GM10847 (cell line): ENCODE results near the gene GRIN2D.

Source experiments
- POLR2A ChIP-seq: IDR thresholded peaks from 2 replicates; pipeline ENCODE4 v1.6.1; 2011; ENCODE audit not compliant: insufficient read length; ENCODE audit errors: extremely low read depth

GRIN2D gene

DNA sequence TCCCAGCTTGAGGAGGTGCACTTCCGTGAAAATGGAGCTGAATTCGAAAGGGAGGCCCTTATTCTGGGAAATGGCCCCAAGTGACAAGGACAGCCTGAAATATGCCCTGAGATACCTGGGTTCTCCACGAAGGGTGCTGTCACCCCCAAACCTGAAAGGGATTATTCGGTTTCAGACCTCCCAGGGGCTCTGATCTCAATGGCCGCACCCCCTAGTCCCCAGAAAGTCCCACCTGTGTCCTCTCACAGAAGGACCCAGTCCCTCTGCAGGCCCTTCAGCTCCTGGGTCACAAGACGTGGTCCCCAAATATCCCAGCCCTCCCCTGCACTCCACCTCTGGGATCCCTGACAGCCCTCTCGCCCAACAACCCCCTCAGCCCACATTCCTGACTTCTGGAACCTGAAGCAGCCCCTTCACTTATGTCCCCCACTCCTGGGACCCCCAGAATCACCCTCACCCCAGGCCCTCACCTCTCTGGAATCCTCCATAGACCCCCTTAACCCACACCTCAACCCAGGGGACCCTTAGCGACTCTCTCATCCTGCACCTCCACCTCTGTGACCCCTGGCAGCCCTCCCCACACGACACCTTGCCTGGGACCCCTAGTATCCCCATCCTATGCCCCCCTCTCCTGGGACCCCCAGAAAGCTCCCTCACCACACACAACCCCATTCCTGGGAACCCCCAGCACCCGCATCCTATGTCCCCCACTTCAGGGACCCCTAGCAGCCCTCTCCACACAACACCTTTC is 28.7 kb upstream of the GRIN2D start:
- no peak for TF ChIP-seq POLR2A

DNA sequence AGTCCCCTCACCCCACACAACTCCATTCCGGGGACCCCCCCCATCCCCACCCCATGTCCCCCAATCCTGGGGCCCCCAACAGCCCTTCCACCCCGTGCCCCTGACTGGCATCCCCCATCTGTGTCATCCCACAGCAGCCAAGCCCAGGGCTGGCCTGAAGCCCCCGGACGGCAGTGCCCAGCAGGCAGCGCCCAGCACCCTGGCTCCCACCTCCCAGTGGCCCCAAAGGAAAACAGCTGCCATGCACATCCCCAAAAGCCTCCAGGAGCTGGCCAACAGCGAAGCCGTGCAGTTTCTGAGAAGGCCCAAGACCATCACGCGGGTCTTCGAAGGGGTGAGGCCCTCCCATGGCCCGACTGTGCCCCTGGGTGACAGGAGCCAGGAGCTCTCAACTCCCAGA is 27.9 kb upstream of the GRIN2D start:
- TF ChIP-seq POLR2A, result no peak

DNA sequence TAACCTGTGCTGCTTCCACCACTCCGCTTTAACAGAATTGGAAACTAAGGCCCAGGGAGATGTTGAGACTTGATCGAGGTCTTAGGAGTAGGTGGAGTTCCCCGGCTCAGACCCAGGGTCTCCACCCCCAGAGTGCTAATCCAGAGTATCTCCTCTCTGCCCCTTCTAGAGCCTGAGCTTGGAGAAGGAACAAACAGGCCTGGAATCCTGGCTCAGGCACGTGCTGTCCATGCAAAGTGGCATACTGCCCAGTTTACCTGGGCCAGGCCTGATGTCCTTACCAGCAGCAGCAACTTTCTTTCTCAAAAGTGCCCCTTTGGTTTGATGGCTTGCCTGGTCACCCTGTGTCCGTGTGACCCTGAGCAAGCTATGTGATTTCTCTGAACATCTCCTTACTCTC is 25.6 kb upstream of the GRIN2D start:
- TF ChIP-seq POLR2A, result no peak

DNA sequence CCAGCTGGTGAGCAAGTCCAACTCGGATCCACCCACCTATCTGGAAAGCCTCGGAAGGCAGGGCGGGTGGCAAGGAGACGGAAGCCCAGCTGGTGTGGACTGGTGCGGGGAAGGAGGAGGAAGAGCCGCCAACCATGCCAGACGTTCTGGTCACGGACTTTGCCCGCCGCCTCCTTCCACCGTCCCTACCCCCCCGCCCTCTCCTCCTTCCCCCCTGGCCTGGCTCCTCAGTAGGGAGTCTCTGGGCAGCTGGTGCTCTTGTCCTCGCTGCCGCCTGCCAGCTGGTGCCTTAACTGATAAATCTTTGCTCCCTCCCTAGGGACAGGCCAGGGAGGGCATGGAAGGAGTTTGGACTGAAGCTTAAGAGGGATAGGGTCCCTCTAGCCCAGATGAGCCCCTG is 24.5 kb upstream of the GRIN2D start:
- TF ChIP-seq POLR2A, result no peak

DNA sequence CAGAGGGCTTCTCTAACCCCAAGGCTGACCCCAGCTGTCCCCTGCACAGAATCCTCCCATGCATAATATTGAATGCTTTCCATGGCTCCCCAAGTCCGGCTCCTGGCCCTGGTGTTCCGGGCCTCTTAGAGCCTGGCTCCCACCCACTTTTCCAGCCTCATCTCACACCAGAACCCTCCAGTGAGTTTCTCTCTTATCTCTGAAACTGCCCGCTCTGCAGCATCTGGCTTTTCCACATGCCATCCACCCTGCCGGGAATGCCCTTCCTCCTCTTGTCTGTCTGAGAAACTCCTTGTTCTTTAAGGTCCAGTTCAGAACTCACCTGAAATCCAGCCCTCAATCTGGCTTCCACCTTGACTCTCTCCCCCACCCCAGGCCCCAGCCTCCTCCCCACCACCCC is 22.5 kb upstream of the GRIN2D start:
- TF ChIP-seq POLR2A, result no peak

DNA sequence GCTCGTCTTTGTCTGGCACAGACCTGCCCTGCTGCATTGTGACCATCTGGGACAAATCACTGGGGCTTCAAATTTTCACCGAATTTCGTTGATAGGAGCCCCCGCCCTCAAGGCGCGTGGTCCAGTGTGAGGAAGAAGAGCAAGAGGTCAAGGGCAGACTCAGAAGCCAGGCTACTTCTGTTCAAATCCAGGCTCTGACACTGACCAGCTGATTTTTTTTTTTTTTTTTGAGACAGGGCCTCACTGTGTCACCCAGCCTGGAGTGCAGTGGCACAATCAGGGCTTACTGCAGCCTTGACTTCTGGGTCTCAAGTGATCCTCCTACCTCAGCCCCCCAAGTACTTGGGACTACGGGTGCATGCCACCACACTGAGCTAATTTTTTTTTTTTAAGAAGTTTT is 22.1 kb upstream of the GRIN2D start:
- TF ChIP-seq POLR2A, result no peak

DNA sequence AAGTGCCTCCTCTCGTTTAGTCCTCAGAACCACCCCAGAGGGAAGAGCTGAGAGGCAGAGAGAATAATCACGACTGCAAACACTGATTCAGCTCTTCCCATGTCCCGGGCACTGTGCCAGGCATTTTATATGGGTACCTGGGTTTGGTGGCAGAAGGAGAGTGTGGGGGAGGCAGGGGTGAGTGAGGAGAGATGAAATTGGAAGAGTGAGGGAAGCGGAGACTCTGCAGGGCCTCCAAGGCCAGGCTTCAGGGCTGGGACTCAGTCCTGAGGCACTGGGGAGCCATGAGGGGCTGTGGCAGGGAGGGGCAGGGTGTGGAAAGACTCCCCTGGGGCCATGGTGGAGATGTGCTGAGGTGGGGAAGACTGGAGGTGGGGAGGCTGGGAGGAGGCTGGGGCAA is 20.6 kb upstream of the GRIN2D start:
- TF ChIP-seq POLR2A, result no peak

DNA sequence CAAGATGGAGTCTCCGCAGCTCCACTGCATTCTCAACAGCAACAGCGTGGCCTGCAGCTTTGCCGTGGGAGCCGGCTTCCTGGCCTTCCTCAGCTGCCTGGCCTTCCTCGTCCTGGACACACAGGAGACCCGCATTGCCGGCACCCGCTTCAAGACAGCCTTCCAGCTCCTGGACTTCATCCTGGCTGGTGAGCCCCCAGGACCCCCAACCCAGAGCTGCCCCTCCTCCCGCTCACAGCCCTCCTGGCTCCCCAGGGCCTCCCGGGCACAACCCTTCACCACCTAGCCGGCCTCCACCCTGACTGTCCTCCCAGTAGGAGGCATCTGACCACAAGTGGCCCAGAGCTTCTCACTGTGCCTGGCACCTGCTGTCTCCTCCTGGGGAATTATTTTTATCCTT is 19.9 kb upstream of the GRIN2D start:
- no peak for TF ChIP-seq POLR2A

DNA sequence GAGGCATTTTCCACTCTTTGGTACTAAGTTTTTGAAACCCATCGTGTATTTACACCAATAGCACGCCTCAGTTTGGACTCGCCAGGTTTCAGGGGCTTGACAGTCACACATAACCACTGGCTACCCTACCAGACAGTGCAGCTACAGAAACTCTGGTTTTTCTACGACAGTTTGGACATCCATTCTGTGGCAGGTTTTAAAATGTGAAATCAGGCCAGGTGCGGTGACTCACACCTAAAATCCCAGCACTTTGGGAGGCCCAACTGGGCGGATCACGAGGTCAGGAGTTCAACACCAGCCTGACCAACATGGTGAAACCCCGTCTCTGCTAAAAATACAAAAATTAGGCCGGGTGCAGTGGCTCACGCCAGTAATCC is 15.3 kb upstream of the GRIN2D start:
- TF ChIP-seq POLR2A, result no peak

DNA sequence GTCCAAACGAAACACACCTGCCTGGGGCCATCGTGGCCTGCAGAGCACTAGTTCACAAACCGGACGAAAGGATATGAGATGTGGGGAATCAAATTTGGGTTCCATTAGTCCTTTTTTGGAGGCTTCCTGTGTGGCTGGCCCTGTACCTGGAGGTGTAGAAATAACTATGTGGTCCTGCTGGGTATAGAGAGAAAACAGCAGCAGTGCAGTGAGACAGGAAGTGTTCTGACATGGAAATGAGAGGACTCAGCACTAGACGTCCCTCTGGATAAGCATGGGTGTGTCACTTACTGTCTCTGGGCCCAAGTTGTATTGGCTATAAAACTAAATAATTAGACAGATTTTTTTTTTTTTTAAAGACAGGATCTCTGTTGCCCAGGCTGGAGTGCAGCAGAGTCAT is 14.4 kb upstream of the GRIN2D start:
- TF ChIP-seq POLR2A, result no peak

DNA sequence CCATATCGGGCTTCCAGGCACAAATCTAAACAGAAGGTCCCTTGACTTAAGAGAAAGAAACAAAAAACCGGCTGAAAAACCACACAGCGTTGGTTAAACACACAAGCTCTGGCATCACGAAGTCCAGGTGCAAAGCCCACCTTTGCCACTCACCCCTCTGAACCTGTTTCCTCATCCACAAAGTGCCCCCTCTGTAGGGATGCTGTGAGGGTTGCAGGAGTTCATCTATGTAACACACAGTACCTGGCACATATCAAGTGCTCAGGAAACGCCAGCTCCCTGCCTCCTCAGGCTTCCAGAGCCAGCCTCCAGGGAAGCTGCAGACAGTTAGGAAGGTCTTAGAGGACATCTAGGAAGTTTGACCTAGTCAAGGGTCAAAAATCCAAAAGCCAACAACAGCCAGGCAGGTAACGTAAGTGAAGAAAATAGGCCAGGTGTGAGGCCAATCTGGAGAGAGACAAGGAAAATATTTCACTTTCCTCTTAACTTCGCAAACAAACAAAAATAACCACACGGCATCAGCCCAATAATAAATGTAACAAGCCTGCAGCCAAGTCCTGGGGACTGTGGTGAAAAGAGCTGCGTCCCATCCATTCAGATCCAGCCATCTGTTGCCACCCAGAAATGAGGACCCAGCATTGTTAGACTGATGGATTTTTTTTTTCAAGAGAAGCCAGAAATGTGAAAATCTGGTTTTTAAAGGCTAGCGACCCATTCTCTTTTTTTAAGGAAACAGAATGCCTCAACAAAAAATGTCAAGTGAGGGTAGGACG is 12.1 kb upstream of the GRIN2D start:
- no peak for TF ChIP-seq POLR2A

DNA sequence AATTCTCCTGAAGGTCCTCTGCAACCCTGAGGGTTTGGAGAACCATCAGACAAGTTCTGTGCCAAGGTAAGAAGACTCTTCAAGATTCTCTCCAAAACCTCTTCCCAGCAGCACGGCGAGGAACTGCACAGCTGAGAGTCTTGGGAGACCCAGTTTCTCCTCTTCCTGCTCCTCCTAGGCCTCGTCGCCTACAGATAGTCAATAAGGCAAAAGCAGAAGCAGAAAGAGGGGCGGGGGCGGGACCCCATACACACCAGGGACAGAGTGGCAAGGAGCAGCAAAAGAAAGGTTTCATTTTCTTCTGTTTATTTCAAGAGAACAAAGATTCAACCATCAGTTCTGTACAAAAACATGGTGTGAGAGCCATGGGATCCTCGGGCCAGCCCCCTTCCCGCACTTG is 11.2 kb upstream of the GRIN2D start:
- TF ChIP-seq POLR2A, result no peak

DNA sequence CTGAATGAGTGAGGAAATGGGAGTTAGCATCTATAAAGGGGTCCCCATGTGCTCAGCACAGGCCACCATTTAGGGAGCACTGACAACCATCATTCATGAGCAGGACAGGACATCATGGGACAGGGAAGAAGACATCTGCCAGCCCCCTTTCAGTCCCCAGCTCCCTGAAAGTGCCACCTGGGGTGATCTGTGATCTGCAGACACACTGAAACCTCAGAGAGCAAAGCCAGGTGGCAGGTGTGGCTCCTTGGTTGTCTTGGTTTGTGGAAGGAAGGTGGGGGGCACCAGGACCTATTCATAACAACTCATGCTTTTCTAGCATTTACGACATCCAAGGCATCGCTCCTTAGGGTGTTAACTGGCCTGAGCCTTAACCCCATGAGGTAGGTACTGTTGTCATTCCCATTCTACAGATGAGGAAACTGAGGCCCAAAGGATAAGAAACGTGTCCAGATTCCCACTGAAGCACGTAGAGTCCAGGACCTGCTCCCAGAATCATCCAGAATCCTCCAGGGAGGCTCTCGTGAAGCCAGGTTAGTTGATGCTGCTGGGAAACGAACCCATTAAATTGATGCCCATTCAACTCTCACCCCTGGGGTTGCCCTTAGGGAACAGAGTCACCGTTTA is 7.9 kb upstream of the GRIN2D start:
- TF ChIP-seq POLR2A, result no peak

DNA sequence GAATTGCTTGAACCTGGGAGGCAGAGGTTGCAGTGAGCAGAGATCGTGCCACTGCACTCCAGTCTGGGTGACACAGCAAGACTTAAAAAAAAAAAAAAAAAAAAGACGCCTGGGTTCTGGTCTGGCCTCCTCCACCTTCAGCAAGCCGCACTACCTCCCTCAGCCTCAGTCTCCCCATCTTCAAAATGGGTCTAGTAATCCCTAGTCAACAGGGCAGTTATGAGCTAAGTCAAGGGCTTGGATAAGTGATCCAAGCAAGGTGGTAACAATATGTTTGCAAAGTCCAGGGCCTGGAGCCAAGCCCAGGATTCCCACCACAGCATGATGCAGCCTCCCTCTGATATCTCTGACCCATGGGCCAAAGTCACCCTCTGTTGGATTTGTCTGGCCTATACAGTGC is 6.5 kb upstream of the GRIN2D start:
- TF ChIP-seq POLR2A, result no peak

DNA sequence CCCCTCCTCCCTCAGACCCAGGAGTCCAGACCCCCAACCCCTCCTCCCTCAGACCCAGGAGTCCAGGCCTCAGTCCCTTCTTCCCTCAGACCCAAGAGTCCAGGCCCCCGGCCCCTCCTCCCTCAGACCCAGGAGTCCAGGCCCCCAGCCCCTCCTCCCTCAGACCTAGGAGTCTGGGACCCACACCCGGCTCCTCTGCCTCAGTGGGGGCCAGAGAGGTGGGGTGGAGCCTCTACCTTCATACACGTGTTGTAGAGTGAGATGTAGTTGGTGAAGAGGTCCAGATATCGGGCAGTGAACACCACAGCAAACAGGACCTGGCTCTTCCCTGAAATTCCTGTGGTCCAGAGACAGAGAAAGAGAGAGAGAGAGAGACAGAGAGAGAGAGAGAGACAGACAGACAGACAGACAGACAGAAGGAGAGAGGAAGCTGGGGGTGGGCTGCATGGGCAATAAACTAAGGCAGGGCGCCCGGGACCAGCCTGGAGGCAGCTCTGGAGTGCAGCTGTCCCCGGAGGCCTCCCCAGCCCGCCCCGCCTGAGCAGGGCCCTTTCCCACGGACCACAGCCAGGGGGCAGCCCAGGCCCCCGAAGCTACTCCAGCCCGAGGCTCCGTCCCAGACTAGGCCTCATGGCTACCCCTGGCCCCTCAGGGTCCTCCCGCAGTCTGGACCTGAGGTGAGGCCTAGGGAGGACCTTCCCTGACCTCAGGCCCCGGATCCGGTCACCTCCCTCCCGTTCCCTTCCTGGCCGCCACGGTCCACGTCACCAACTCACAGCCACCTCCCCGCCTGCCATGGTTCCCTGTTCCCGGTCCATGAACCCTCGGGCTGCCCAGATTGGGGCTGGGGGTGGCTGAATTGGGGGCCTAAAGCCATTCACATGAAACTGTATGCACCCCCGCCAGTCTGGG is 3.0 kb upstream of the GRIN2D start:
- no peak for TF ChIP-seq POLR2A
